Activated CD8-positive, alpha-beta memory T cell treated with anti-CD3 and anti-CD28 coated beads, Interleukin-2, amount 50 U/mL, for 24 hours (primary cell): ENCODE data around the gene SIPA1L3.
"Not testable (repeated sequence)": the region's sequence is repeated elsewhere in the genome, so short reads cannot be mapped to it uniquely, and the experiment has no call there.

Source experiments
- DNase-seq: peaks from one replicate; pipeline ENCODE4 v3.0.0-alpha.2; 2020; ENCODE audit errors: extremely low read depth

The SIPA1L3 gene

GRCh38 chr19:38019396-38019724, 112.4 kb downstream of the SIPA1L3 start:
- DNase-seq, result no peak

GRCh38 chr19:38020311-38020710, 113.3 kb downstream of the SIPA1L3 start:
- DNase-seq, result no peak

- no peak for DNase-seq
These were observed 114.3 kb downstream of the SIPA1L3 start for GRCh38 chr19:38021352-38021751.

- no peak for DNase-seq
These were observed 116.0 kb downstream of the SIPA1L3 start for GRCh38 chr19:38022791-38023670.

GRCh38 chr19:38023671-38024541, 116.9 kb downstream of the SIPA1L3 start:
- DNase-seq, result no peak

GRCh38 chr19:38024992-38025908, 118.2 kb downstream of the SIPA1L3 start:
- DNase-seq, result no peak

GRCh38 chr19:38025909-38026307, 118.9 kb downstream of the SIPA1L3 start:
- no peak for DNase-seq

- no peak for DNase-seq
These were observed 122.0 kb downstream of the SIPA1L3 start for GRCh38 chr19:38028913-38029510.

GRCh38 chr19:38030001-38030400, 123.0 kb downstream of the SIPA1L3 start:
- not testable (repeated sequence) for DNase-seq

GRCh38 chr19:38030686-38031422, 123.8 kb downstream of the SIPA1L3 start:
- DNase-seq, result no peak

- no peak for DNase-seq
These were observed 124.4 kb downstream of the SIPA1L3 start for GRCh38 chr19:38031423-38031770.

- no peak for DNase-seq
These were observed 125.1 kb downstream of the SIPA1L3 start for GRCh38 chr19:38032151-38032550.

GRCh38 chr19:38032951-38033350, 125.9 kb downstream of the SIPA1L3 start:
- no peak for DNase-seq

- no peak for DNase-seq
These were observed 126.9 kb downstream of the SIPA1L3 start for GRCh38 chr19:38033658-38034491.

- DNase-seq, result no peak
These were observed 127.5 kb downstream of the SIPA1L3 start for GRCh38 chr19:38034492-38034860.

- DNase-seq, result no peak
These were observed 128.8 kb downstream of the SIPA1L3 start for GRCh38 chr19:38035515-38036495.

- DNase-seq, result no peak
These were observed 130.0 kb downstream of the SIPA1L3 start for GRCh38 chr19:38036707-38037611.

GRCh38 chr19:38039966-38040365, 133.0 kb downstream of the SIPA1L3 start:
- DNase-seq, result no peak
